ENCODE measurements around the gene ZCCHC24.

Gene ZCCHC24

DNA sequence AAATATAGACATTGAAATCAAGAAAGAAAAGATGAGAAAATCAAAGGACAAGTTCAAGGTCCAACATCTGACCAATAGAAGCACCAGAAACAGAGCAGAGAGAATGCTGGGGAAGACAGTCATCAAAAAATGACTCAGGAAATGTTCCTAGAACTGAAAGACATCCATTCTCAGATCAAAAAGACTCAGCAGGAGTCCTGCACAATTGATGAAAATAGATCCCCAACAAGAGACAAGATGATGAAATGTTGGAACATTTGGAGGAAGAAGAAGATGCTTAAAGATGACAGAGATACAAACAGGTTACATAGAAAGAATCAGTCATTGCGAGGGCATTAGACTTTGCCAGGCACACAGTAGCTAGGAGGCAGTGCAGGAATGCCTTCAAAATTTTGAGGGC lies 36.9 kb upstream of the ZCCHC24 start:
- DNase-seq (ENCODE audit: low spot score) = no peak
- Histone ChIP-seq H3K27ac (no peak overlapping the region), H3K4me3 (no peak overlapping the region)
- TF ChIP-seq, protein P1, sequence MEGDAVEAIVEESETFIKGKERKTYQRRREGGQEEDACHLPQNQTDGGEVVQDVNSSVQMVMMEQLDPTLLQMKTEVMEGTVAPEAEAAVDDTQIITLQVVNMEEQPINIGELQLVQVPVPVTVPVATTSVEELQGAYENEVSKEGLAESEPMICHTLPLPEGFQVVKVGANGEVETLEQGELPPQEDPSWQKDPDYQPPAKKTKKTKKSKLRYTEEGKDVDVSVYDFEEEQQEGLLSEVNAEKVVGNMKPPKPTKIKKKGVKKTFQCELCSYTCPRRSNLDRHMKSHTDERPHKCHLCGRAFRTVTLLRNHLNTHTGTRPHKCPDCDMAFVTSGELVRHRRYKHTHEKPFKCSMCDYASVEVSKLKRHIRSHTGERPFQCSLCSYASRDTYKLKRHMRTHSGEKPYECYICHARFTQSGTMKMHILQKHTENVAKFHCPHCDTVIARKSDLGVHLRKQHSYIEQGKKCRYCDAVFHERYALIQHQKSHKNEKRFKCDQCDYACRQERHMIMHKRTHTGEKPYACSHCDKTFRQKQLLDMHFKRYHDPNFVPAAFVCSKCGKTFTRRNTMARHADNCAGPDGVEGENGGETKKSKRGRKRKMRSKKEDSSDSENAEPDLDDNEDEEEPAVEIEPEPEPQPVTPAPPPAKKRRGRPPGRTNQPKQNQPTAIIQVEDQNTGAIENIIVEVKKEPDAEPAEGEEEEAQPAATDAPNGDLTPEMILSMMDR (IDR thresholded peaks at IDR 0.05) = no peak

DNA sequence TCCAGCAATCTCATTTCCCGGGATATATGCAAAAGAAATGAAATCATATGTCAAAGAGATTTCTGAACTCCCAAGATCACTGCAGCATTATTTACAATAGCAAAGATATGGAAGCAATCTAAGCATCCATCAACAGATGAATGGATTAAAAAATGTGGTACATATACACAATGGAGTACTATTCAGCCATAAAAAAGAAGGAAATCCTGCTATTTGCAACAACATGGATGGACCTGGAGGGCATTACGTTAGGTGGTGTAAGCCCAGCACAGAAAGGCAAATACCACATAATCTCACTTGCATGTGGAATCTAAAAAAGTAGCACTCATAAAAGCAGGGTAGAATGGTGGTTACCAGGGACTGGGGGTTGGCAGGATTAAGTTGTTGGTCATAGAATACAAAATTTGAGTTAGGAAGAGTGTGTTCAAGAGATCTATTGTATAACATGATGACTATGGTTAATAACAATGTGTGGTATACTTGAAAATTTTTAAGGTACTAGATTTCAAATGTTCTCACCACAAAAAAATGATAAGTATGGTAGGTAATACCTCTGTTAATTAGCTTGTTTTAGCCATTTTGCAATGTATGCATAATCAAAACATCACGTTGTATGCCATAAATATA lies 34.0 kb upstream of the ZCCHC24 start:
- no peak overlapping the region for H3K4me3 ChIP-seq
- TF ChIP-seq, protein P1 (IDR thresholded peaks at IDR 0.05) = no peak
- DNase-seq (ENCODE audit: low spot score) = no peak
- no peak overlapping the region for H3K27ac ChIP-seq

GRCh38 chr10:79477456-79477855 lies 32.0 kb upstream of the ZCCHC24 start:
- DNase-seq (ENCODE audit: low spot score) = no peak
- Histone ChIP-seq H3K4me3 (no peak overlapping the region), H3K27ac (no peak overlapping the region)
- TF ChIP-seq, protein P1 (IDR thresholded peaks at IDR 0.05) = no peak

GRCh38 chr10:79476645-79477044 lies 31.2 kb upstream of the ZCCHC24 start:
- TF ChIP-seq, protein P1 (IDR thresholded peaks at IDR 0.05) = no peak
- H3K27ac ChIP-seq = no peak overlapping the region
- DNase-seq (ENCODE audit: low spot score) = no peak

DNA sequence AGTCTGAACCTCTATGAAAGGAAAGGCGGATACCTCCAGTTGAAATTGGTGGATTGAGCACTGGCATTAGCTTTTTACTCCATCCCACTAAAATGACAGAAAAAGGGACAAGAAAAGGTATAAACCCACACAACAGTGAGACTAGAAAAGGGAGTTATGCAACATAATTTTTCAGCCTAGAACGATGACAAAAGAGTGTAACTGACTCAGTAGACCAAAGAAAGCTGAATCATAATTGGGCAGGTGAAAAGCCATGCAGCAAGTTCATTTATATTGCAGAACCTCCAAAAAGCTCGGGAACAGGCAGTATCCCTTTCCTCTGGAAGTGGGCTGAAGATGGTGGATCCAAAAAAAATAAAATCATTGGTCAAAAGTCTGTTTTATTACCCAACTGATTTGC lies 30.5 kb upstream of the ZCCHC24 start:
- H3K4me3 ChIP-seq = no peak overlapping the region
- TF ChIP-seq, protein P1 (IDR thresholded peaks at IDR 0.05) = no peak
- H3K27ac ChIP-seq = no peak overlapping the region
- no peak for DNase-seq (ENCODE audit: low spot score)

More at GRCh38 chr10:79476645-79477044, 31.2 kb upstream of the ZCCHC24 start:
- H3K4me3 ChIP-seq = no peak overlapping the region

GRCh38 chr10:79475119-79475653 lies 29.8 kb upstream of the ZCCHC24 start:
- Histone ChIP-seq H3K4me3 (no peak overlapping the region), H3K27ac (no peak overlapping the region)
- DNase-seq (ENCODE audit: low spot score) = no peak
- TF ChIP-seq, protein P1 (IDR thresholded peaks at IDR 0.05) = no peak

DNA sequence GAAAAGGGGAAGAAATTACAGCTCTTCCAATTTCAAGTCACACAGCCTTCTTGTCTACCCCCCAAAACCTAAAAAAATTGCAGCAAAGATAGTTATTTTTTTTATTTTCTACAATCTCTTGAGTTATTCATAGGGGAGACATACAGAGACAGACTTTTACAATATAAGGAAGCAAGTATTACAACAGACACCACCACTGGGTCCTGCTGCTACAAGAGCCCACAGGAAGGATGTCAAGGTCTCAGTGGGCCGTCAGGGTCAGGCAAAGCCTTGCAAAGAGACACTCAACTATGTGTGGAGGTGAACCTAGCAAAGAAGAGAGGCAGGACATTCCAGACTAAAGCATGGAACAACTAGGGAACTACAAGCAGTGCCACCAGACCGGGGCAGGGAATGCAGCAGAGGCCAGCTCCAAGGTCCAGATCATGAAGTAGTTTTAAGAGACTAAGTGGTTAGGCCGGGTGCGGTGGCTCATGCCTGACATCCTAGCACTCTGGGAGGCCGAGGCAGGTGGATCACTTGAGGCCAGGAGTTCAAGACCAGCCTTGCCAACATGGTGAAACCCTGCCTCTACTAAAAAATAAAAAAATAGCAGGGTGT lies 28.2 kb upstream of the ZCCHC24 start:
- Histone ChIP-seq H3K4me3 (no peak overlapping the region), H3K27ac (no peak overlapping the region)
- no peak for DNase-seq (ENCODE audit: low spot score)
- TF ChIP-seq, protein P1 (IDR thresholded peaks at IDR 0.05) = no peak
